A673 (cell line): ENCODE results near the gene SLMAP. TPM values are rescaled to one million over a fixed set of nuclear protein-coding genes. Genes with fewer than 3 reads are reported as not detected.

Experiments used
- BruUV-seq: library from RNA; stranded (reverse); fragments of 400-500 nt; replicated peaks from 2 replicates; lab custom pipeline; 2021; lab: Mats Ljungman, UMichigan
- CTCF ChIA-PET: fragments of 300-600 bp; sonication (Branson Sonifier 250); formaldehyde crosslinking; loops from one replicate; lab custom pipeline; 2022; ENCODE audit warnings: antibody characterized with exemption; lab: Charles Lee
- POLR2A ChIA-PET: fragments of 300-600 bp; sonication (Branson Sonifier 250); formaldehyde crosslinking; loops from one replicate; lab custom pipeline; 2022; ENCODE audit warnings: antibody characterized with exemption; ENCODE audit not compliant: low non-redundant PET; lab: Charles Lee
- DNase-seq: peaks from one replicate; pipeline ENCODE4 v3.0.0-alpha.2; 2015; ENCODE audit warnings: low spot score
- H3K27ac ChIP-seq: fragments of 200-600 bp; sonication (generic); 2 replicates; pipeline ENCODE4 v1.5.1; 2016; ENCODE audit warnings: mixed run types, low read depth, mild to moderate bottlenecking, mixed read lengths, antibody characterized with exemption, low read length; ENCODE audit not compliant: poor library complexity, severe bottlenecking
- H3K27me3 ChIP-seq: fragments of 200-600 bp; sonication (generic); replicated peaks from 2 replicates; pipeline ENCODE4 v1.6.1; 2017; ENCODE audit warnings: mixed run types, low read depth, mild to moderate bottlenecking, mixed read lengths, antibody characterized with exemption, low read length; ENCODE audit not compliant: insufficient read depth, poor library complexity
- H3K36me3 ChIP-seq: fragments of 200-600 bp; sonication (generic); 2 replicates; pipeline ENCODE4 v1.6.1; 2016; ENCODE audit warnings: mixed run types, mild to moderate bottlenecking, mixed read lengths, antibody characterized with exemption, low read length; ENCODE audit not compliant: insufficient read depth, poor library complexity, severe bottlenecking
- H3K4me1 ChIP-seq: fragments of 200-600 bp; sonication (generic); 2 replicates; pipeline ENCODE4 v1.6.1; 2017; ENCODE audit warnings: mixed run types, mild to moderate bottlenecking, mixed read lengths, antibody characterized with exemption, low read length; ENCODE audit not compliant: insufficient read depth, poor library complexity, severe bottlenecking
- H3K4me3 ChIP-seq: fragments of 200-600 bp; sonication (generic); 2 replicates; pipeline ENCODE4 v1.5.1; 2016; ENCODE audit warnings: low read depth, mixed run types, mild to moderate bottlenecking, mixed read lengths, low read length; ENCODE audit not compliant: poor library complexity, severe bottlenecking
- H3K9me3 ChIP-seq: fragments of 200-600 bp; sonication (generic); 2 replicates; pipeline ENCODE4 v1.6.1; 2016; ENCODE audit warnings: mixed run types, low read depth, mild to moderate bottlenecking, mixed read lengths, antibody characterized with exemption, low read length; ENCODE audit not compliant: poor library complexity, severe bottlenecking
- EZH2 ChIP-seq: fragments of 200-600 bp; sonication (generic); IDR thresholded peaks from 2 replicates; pipeline ENCODE4 v1.6.1; 2017; ENCODE audit warnings: borderline replicate concordance, low read depth, mild to moderate bottlenecking, mixed read lengths, antibody characterized with exemption, low read length; ENCODE audit not compliant: poor library complexity, severe bottlenecking
- intact Hi-C: fragments of 100-400 bp; cut with micrococcal nuclease; formaldehyde crosslinking; loops from one replicate; pipeline ENCODE4 v1.10.0; 2022; ENCODE audit not compliant: unreplicated experiment
- total RNA-seq: library from RNA; stranded (reverse); gene quantifications from 2 replicates; pipeline ENCODE4 v1.2.3, GENCODE V29; 2021
- TF ChIP-seq, protein P1 (sequence below): fragments of 300-800, 200-600 bp; sonication (generic); conservative IDR thresholded peaks from 2 replicates; pipeline ENCODE4 v1.5.1; 2017; ENCODE audit warnings: low read depth, mild to moderate bottlenecking, antibody characterized with exemption, low read length, moderate library complexity, mixed read lengths

SLMAP gene
- total RNA-seq, 1 experiment from 2014 or later: 32.4 TPM

DNA sequence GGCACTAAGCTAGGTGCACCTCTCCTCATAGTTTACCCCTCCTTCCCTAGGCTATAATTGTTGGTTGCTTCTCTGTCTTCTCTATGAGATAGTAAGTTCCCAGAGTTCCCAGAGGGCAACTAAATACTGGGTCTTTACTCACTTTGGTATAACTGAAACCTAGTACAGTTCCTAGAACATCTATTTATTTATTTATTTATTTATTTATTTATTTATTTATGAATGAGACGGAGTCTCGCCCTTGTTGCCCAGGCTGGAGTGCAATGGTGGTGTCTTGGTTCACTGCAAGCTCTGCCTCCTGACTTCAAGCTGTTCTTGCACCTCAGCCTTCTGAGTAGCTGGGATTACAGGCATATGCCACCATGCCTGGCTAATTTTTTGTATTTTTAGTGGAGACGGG lies 181.0 kb downstream of the SLMAP start:
- H3K27ac ChIP-seq: no peak overlapping the region
- ChIA-PET POLR2A (no interaction called here), CTCF (no interaction called here)
- H3K36me3 ChIP-seq: no peaks in the 10 kb centered on the region
- intact Hi-C loops: no loop called here
- no peaks in the 10 kb centered on the region for H3K27me3 ChIP-seq
- DNase-seq: no peak
- TF ChIP-seq EZH2: no peak
- TF ChIP-seq, protein P1, sequence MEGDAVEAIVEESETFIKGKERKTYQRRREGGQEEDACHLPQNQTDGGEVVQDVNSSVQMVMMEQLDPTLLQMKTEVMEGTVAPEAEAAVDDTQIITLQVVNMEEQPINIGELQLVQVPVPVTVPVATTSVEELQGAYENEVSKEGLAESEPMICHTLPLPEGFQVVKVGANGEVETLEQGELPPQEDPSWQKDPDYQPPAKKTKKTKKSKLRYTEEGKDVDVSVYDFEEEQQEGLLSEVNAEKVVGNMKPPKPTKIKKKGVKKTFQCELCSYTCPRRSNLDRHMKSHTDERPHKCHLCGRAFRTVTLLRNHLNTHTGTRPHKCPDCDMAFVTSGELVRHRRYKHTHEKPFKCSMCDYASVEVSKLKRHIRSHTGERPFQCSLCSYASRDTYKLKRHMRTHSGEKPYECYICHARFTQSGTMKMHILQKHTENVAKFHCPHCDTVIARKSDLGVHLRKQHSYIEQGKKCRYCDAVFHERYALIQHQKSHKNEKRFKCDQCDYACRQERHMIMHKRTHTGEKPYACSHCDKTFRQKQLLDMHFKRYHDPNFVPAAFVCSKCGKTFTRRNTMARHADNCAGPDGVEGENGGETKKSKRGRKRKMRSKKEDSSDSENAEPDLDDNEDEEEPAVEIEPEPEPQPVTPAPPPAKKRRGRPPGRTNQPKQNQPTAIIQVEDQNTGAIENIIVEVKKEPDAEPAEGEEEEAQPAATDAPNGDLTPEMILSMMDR: no peak
- BruUV-seq: no TSS peak
- no peaks in the 10 kb centered on the region for H3K4me1 ChIP-seq
- no peaks in the 10 kb centered on the region for H3K9me3 ChIP-seq
- H3K4me3 ChIP-seq: no peak overlapping the region

DNA sequence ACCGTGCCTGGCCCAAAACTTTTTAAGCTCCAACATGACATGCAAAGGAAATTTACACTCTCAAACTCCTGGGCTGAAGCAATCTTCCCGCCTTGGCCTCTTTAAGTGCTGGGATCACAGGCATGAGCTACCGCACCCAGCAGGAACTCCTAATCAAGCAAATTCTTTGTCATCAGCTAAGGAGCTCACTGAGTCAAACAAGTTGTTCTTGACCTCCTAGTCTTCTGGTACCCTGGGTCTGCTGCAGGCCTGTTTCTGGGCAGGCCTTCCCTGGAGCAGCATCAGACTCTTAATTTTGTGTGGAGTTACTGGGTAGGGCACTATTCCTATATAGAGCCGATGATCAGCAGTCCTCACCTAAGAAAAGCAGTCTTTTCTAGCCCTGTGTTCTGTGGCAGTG lies 183.7 kb downstream of the SLMAP start:
- Histone ChIP-seq H3K9me3 (no peaks in the 10 kb centered on the region), H3K36me3 (no peaks in the 10 kb centered on the region), H3K27ac (no peak overlapping the region), H3K4me3 (no peak overlapping the region), H3K27me3 (no peaks in the 10 kb centered on the region), H3K4me1 (no peaks in the 10 kb centered on the region)
- TF ChIP-seq, protein P1: no peak
- no peak for TF ChIP-seq EZH2
- no peak for DNase-seq
- ChIA-PET POLR2A (no interaction called here), CTCF (no interaction called here)
- BruUV-seq: no TSS peak
- intact Hi-C loops: no loop called here

DNA sequence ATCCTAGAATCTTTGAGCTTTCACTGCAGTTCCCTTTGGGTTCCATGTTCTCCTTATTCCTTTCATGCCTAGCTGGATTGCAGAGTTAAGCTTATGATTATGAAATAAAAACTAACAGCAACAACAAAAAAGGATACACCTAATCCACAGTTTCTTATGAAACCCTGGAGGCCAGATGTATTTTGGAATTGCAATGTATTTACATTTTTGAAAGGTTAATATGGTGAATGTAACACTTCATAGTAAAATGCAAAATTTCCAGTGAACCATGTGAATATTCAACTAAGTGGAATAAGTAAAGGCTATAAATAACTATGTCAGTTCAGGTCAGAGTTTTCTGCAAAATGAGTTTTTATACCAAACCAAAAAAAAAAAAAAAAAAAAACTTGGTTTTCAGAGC lies 186.3 kb downstream of the SLMAP start:
- no peak for TF ChIP-seq EZH2
- TF ChIP-seq, protein P1: no peak
- ChIA-PET POLR2A (no interaction called here), CTCF (no interaction called here)
- Histone ChIP-seq H3K27me3 (no peaks in the 10 kb centered on the region), H3K36me3 (no peaks in the 10 kb centered on the region), H3K4me1 (no peaks in the 10 kb centered on the region), H3K4me3 (no peak overlapping the region), H3K27ac (no peak overlapping the region), H3K9me3 (no peaks in the 10 kb centered on the region)
- DNase-seq: no peak
- intact Hi-C loops: no loop called here
- BruUV-seq: no TSS peak
